A673 (cell line): Measurements from ENCODE around the gene CARHSP1. TPM values are rescaled to one million over a fixed set of nuclear protein-coding genes. Genes with fewer than 3 reads are reported as not detected.
A peak's percentile ranks its signal among the peaks of the same experiment; 100 is the strongest.

Experiments used
- BruUV-seq: library from RNA; stranded (reverse); fragments of 400-500 nt; replicated peaks from 2 replicates; lab custom pipeline; 2021; lab: Mats Ljungman, UMichigan
- CTCF ChIA-PET: fragments of 300-600 bp; sonication (Branson Sonifier 250); formaldehyde crosslinking; loops from one replicate; lab custom pipeline; 2022; ENCODE audit warnings: antibody characterized with exemption; lab: Charles Lee
- POLR2A ChIA-PET: fragments of 300-600 bp; sonication (Branson Sonifier 250); formaldehyde crosslinking; loops from one replicate; lab custom pipeline; 2022; ENCODE audit warnings: antibody characterized with exemption; ENCODE audit not compliant: low non-redundant PET; lab: Charles Lee
- DNase-seq: peaks from one replicate; pipeline ENCODE4 v3.0.0-alpha.2; 2015; ENCODE audit warnings: low spot score
- H3K27ac ChIP-seq: fragments of 200-600 bp; sonication (generic); 2 replicates; pipeline ENCODE4 v1.5.1; 2016; ENCODE audit warnings: mixed run types, low read depth, mild to moderate bottlenecking, mixed read lengths, antibody characterized with exemption, low read length; ENCODE audit not compliant: poor library complexity, severe bottlenecking
- H3K27me3 ChIP-seq: fragments of 200-600 bp; sonication (generic); replicated peaks from 2 replicates; pipeline ENCODE4 v1.6.1; 2017; ENCODE audit warnings: mixed run types, low read depth, mild to moderate bottlenecking, mixed read lengths, antibody characterized with exemption, low read length; ENCODE audit not compliant: insufficient read depth, poor library complexity
- H3K36me3 ChIP-seq: fragments of 200-600 bp; sonication (generic); 2 replicates; pipeline ENCODE4 v1.6.1; 2016; ENCODE audit warnings: mixed run types, mild to moderate bottlenecking, mixed read lengths, antibody characterized with exemption, low read length; ENCODE audit not compliant: insufficient read depth, poor library complexity, severe bottlenecking
- H3K4me1 ChIP-seq: fragments of 200-600 bp; sonication (generic); 2 replicates; pipeline ENCODE4 v1.6.1; 2017; ENCODE audit warnings: mixed run types, mild to moderate bottlenecking, mixed read lengths, antibody characterized with exemption, low read length; ENCODE audit not compliant: insufficient read depth, poor library complexity, severe bottlenecking
- H3K4me3 ChIP-seq: fragments of 200-600 bp; sonication (generic); 2 replicates; pipeline ENCODE4 v1.5.1; 2016; ENCODE audit warnings: low read depth, mixed run types, mild to moderate bottlenecking, mixed read lengths, low read length; ENCODE audit not compliant: poor library complexity, severe bottlenecking
- H3K9me3 ChIP-seq: fragments of 200-600 bp; sonication (generic); 2 replicates; pipeline ENCODE4 v1.6.1; 2016; ENCODE audit warnings: mixed run types, low read depth, mild to moderate bottlenecking, mixed read lengths, antibody characterized with exemption, low read length; ENCODE audit not compliant: poor library complexity, severe bottlenecking
- EZH2 ChIP-seq: fragments of 200-600 bp; sonication (generic); IDR thresholded peaks from 2 replicates; pipeline ENCODE4 v1.6.1; 2017; ENCODE audit warnings: borderline replicate concordance, low read depth, mild to moderate bottlenecking, mixed read lengths, antibody characterized with exemption, low read length; ENCODE audit not compliant: poor library complexity, severe bottlenecking
- intact Hi-C: fragments of 100-400 bp; cut with micrococcal nuclease; formaldehyde crosslinking; loops from one replicate; pipeline ENCODE4 v1.10.0; 2022; ENCODE audit not compliant: unreplicated experiment
- total RNA-seq: library from RNA; stranded (reverse); gene quantifications from 2 replicates; pipeline ENCODE4 v1.2.3, GENCODE V29; 2021
- TF ChIP-seq, protein P1 (sequence below): fragments of 300-800, 200-600 bp; sonication (generic); conservative IDR thresholded peaks from 2 replicates; pipeline ENCODE4 v1.5.1; 2017; ENCODE audit warnings: low read depth, mild to moderate bottlenecking, antibody characterized with exemption, low read length, moderate library complexity, mixed read lengths

CARHSP1 gene
- total RNA-seq, 1 experiment from 2014 or later = 316 TPM

DNA sequence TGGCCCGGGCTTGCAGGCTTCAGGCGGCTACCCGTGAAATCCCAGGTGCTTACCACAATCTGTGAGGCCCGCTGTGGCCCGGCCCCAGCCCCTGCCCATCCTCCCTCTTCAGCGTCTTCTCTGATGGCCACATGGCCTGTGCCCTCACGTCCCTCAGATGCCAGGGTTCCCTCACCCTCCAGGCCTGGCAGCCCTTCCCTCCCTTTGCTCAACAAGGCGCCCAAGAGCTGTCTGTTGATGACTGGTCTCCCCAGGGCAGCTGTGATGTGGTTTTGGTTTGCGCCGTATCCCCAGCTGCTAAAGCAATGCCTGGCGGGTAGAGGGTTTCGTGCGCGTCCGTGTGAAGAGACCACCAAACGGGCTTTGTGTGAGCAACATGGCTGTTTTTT, 36.1 kb downstream of the CARHSP1 start:
- ChIA-PET CTCF (no interaction called here), POLR2A (no interaction called here)
- H3K36me3 ChIP-seq = peaks cover 9% of the 10 kb centered on the region
- H3K27me3 ChIP-seq = no peaks in the 10 kb centered on the region
- DNase-seq = no peak
- intact Hi-C loops = no loop called here
- H3K27ac ChIP-seq = peak overlapping the region; percentile 23
- no peak overlapping the region for H3K4me3 ChIP-seq
- H3K4me1 ChIP-seq = no peaks in the 10 kb centered on the region
- BruUV-seq = no TSS peak
- no peak for TF ChIP-seq EZH2
- TF ChIP-seq, protein P1, sequence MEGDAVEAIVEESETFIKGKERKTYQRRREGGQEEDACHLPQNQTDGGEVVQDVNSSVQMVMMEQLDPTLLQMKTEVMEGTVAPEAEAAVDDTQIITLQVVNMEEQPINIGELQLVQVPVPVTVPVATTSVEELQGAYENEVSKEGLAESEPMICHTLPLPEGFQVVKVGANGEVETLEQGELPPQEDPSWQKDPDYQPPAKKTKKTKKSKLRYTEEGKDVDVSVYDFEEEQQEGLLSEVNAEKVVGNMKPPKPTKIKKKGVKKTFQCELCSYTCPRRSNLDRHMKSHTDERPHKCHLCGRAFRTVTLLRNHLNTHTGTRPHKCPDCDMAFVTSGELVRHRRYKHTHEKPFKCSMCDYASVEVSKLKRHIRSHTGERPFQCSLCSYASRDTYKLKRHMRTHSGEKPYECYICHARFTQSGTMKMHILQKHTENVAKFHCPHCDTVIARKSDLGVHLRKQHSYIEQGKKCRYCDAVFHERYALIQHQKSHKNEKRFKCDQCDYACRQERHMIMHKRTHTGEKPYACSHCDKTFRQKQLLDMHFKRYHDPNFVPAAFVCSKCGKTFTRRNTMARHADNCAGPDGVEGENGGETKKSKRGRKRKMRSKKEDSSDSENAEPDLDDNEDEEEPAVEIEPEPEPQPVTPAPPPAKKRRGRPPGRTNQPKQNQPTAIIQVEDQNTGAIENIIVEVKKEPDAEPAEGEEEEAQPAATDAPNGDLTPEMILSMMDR = no peak
- no peaks in the 10 kb centered on the region for H3K9me3 ChIP-seq

DNA sequence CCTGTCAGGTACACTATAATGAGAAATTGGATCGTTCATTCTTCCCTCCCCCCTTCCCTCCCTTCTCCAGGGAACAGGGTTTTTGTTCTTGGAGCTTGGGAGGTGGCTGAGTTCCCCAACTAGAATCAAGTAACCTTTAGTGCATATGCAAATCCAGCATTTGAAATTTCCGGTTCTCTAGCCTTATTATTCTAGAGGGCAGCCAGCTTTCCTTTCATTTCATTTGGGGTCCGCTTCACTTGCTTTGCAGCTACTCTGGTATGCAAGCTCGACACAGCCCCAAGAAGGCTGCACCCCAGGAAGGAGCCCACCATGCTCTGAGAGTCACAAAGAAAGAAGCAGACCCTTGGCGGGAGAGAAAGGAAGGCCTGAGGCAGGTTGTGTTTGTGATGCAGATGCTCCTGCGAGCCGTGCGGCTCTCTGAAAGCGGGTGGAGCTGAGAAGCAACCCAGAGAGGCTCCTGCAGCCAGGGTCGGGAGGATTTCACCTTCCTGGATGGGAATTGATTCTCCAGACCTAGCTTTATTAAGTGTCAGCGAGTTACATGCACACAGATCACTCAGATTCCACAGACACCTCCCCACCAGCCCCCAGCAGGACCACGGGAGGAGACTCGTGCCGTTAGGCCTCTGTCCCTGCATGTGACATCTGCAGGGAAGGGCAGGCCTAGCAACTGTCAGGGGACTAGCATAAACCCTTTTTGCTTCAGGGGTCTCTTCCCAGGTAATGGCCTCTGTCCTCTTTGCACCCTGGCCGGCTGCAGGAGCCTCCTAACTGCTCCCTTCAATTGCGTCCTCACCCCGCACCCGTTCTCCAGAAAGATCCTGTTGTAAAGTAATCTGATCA, 36.7 kb downstream of the CARHSP1 start:
- CTCF ChIA-PET = interaction anchor here (0.5 kb wide), 1 partner anchor 40 kb away, joined by 3 read pairs; no protein-coding TSS in a partner anchor
- DNase-seq = no peak
- Histone ChIP-seq H3K4me1 (no peaks in the 10 kb centered on the region), H3K27me3 (no peaks in the 10 kb centered on the region), H3K36me3 (peaks cover 9% of the 10 kb centered on the region), H3K9me3 (no peaks in the 10 kb centered on the region), H3K4me3 (no peak overlapping the region), H3K27ac (peak overlapping the region; percentile 40)
- intact Hi-C loops = no loop called here
- no TSS peak for BruUV-seq
- TF ChIP-seq, protein P1 = no peak
- no peak for TF ChIP-seq EZH2
- POLR2A ChIA-PET = no interaction called here

DNA sequence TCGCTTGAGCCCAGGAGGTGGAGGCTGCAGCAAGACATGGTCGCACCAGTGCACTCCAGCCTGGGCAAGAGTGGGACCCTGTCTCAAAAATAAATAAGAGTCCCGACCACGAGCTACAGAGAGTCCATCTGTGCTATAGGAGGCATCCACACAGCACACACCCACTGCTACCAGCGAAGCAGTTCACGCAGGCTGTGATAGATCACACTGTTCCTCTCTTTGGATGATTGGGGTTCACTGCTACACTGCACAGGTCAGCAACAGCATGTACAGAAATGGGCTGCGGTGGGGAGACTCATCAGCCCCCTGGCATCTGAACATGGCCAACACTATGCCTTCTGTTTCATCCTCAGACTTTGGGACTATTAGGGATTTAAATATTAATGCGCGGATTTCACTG, 37.4 kb downstream of the CARHSP1 start:
- TF ChIP-seq, protein P1 = no peak
- TF ChIP-seq EZH2 = no peak
- H3K36me3 ChIP-seq = peaks cover 14% of the 10 kb centered on the region
- ChIA-PET POLR2A (no interaction called here), CTCF (no interaction called here)
- no peaks in the 10 kb centered on the region for H3K4me1 ChIP-seq
- no peak overlapping the region for H3K27ac ChIP-seq
- intact Hi-C loops = no loop called here
- no peak overlapping the region for H3K4me3 ChIP-seq
- no TSS peak for BruUV-seq
- no peaks in the 10 kb centered on the region for H3K9me3 ChIP-seq
- H3K27me3 ChIP-seq = no peaks in the 10 kb centered on the region
- DNase-seq = no peak
